DMS153 (cell line): ENCODE measurements around the gene ACVR2B.

Experiments
- DNase-seq: peaks from one replicate; lab custom pipeline; 2025; lab: John Stamatoyannopoulos, UW

Gene ACVR2B

GRCh38 chr3:38488949-38489348, 35.3 kb downstream of the ACVR2B start:
- DNase-seq = no peak

- no peak for DNase-seq
Observed at GRCh38 chr3:38489766-38490165, 36.1 kb downstream of the ACVR2B start.

GRCh38 chr3:38490281-38491030, 36.8 kb downstream of the ACVR2B start:
- no peak for DNase-seq

DNA sequence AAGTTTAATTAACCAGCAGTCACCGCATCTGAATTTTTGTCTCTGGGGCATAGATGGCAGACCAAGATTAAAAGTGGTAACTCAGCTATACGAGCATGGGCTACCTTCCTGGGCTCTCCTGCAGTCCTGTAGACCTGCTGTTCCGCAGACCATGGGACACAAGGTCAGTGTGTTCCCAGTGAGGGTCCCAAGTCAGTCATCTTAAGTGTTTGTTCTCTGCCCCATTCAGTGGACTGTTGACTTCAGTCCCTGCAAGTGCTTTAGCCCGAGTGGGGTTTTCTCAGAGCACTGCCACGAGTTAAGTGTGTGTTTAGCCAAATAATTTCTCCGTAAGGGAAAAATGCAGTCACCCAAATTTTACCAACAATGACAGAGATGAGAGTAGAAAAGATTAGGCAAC, 37.5 kb downstream of the ACVR2B start:
- DNase-seq = no peak

GRCh38 chr3:38493031-38493430, 39.3 kb downstream of the ACVR2B start:
- DNase-seq = no peak

- peak; percentile 45 for DNase-seq
Observed at GRCh38 chr3:38496131-38496910, 42.6 kb downstream of the ACVR2B start, which contains the start of gene EXOG. EXOG (plus strand) TSS chr3:38496340; CDS start chr3:38496368, 28 bp downstream.

GRCh38 chr3:38497031-38497430, 43.3 kb downstream of the ACVR2B start:
- no peak for DNase-seq

DNA sequence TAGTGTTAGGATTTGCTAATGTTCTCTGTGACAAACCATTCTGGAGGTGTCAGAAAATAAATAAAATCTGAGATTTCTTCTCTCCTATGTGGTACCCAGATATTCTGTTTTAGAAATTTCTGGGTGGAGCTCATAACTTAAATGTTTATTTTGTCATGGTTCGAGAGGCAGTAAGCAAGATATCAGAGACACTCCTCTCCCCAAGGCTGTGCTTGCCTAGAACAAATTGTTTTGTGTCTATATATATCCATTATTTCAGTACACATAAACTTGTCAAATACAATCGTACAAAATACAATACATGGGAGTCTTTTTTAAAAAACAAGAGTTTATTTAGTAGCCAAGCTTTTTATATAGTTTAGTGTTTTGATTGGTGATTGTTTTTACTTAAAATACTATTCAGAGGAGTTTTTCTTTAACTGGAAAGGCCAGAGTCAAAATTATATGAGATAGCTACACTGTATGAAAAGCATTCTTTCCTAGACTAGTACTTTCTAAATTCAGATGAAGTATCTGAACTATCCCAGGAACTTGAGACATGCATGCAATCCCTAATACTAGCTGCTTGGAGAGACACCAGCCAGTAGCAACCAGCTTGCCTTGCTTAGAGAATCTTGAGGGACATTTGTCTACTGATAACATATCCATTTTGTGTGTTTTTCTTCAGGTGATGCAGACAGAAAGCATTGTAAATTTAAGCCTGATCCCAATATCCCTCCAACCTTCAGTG, 47.2 kb downstream of the ACVR2B start:
- DNase-seq = no peak

- DNase-seq = no peak
Observed at GRCh38 chr3:38507120-38507519, 53.4 kb downstream of the ACVR2B start.

DNA sequence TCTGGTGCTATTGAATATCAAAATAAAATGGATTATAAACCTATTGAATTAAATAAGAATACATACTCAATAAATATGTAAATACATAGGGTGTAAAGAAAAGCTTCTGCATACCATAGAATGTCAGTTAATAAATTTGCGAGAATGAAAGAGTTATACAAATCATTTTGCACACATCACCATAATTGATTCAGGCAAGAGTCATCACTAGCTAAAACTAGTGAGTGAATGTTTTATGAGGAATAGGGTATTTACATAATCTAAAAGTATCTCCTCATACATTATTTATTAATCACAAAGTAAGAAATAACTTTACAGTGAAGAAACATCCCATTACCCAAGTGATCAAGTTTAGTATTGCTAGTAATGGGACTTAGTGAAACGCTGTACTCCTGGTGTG, 56.0 kb downstream of the ACVR2B start:
- no peak for DNase-seq

DNA sequence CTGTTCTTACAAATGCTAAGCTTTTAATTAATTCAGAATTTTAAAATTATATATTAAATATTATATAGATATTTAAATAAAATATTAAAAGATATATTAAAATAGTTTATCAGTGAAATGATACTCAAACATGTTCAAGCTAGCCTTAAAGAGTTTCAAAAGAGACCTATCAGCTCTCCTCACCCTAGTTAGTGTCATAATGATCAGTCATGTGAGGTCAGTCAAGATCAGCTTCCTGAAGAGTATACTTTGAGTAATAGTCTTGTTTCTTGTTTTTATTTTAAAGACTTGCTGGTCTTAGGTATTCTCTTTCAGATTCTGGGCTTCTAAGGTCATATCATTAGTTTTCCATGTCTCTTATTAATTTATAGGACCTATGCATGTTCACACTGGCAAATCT, 56.9 kb downstream of the ACVR2B start:
- no peak for DNase-seq

DNA sequence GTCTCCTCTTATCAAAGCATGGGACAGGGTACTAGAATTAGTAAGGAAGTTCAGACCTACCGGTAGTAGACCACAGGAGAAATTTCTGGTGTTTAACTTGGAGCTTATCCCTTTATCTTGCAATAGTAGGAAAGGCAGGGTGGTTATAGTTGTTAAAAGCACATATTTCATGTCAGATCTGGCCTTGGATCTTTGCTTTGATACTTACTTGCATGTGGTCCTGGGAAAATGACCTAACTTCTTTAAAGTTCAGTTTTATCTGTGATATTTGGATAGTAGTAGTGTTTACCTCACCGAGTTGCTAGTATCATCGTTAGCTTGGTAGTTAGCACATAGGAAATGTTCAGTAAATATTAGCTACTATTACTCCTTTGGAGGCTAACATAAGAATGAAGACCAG, 57.9 kb downstream of the ACVR2B start:
- no peak for DNase-seq

- DNase-seq = no peak
Observed at GRCh38 chr3:38515367-38515766, 61.7 kb downstream of the ACVR2B start.

- DNase-seq = no peak
Observed at GRCh38 chr3:38516669-38517068, 63.0 kb downstream of the ACVR2B start.

- DNase-seq = no peak
Observed at GRCh38 chr3:38519000-38519399, 65.3 kb downstream of the ACVR2B start.

DNA sequence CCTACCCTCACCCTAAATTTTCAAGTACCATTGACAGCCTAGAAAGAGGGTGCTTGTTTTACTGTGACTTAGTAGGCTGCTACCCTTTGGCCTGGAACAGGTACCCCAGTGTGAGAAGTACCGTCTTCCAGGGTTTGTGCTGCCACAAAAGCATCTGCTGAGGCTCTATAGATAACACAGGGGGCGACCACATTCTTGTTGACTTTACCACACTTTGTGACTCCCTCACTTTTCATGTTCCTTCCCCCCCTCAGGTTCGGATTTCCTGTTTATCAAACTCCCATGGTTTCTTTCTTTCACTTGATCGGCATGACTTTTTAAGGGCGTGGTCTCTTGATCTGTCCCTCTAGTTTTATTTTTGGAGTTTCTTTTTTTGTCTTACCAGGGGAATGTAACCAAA, 66.0 kb downstream of the ACVR2B start:
- no peak for DNase-seq

- peak; percentile 11 for DNase-seq
Observed at GRCh38 chr3:38521391-38521987, 67.8 kb downstream of the ACVR2B start.

DNA sequence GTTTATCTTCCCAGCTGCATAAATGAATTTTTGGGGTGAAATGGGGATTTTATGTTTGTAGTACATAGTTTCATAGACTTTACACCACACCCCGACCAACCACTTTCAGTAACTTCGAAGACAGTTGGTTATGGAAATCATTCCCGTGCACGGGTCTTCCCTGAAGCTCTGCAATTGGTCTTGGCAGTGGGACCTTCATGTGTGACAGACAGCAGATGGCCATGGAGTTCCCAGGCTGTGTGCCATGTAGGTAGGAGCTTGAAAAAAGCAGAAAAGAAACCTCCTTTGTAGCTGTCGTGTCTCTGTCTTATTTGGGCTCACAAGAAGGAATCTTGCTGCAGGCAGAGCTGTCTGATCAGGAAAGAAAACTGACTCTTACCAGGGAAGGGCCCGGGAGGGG, 68.3 kb downstream of the ACVR2B start:
- no peak for DNase-seq

DNA sequence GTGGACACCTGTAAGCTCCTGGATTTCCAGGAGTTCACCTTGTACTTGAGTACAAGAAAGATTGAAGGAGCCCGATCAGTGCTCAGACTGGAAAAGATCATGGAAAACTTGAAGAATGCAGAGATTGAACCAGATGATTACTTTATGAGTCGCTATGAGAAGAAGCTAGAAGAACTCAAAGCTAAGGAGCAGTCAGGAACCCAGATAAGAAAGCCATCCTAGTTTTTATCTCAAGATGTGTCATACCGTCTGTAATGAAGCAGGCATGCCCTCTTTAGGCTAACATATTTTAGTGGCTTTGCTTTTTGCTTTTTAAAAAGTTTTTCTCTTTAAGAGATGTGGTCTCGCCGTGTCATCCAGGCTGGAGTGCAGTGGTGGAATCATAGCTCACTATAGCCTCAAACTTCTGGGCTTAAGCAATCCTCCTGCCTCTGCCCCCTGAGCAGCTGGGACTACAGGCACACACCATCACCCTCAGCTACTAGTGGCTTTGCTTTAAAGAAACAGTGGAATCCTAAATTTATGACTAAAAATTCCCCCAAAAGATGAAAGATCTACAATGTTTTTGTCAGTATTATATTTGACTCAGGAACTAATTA, 70.5 kb downstream of the ACVR2B start:
- no peak for DNase-seq

- DNase-seq = no peak
Observed at GRCh38 chr3:38526792-38527191, 73.1 kb downstream of the ACVR2B start.

- no peak for DNase-seq
Observed at GRCh38 chr3:38528457-38528856, 74.8 kb downstream of the ACVR2B start.

DNA sequence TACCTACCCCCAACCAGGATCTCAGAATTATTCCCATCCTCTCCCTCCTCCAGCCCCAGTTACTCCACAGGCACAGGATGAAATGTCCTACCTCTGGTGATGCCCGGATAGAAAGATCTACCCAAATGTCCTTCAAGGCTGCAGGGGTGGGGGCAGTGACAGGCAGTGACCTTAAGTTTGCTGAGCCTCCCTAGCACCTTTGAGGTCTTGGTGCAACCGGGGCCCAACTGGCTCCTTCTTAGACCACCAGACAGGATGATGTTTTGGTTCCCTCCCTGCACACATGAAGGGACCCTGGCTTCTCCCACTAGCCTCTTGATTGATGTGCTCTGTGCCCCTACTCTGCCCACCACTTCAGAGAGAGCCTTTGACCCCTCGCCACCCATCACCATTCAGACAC, 78.8 kb downstream of the ACVR2B start:
- DNase-seq = no peak
